Tibial nerve (tissue), 4 donors: ENCODE data around the gene ZC3H13.

Experiments used
- EP300 ChIP-seq, 2 donors: sonication (generic); formaldehyde crosslinking; IDR thresholded peaks; one replicate each; pipeline ENCODE4 v1.6.1; 2017; ENCODE audit warnings: antibody characterized with exemption in 2 of 2, mild to moderate bottlenecking in 1 of 2
- POLR2A ChIP-seq, 2 donors: fragments of 450-650 bp; IDR thresholded peaks; one replicate each; pipeline ENCODE4 v1.6.1; 2017; ENCODE audit warnings: antibody characterized with exemption in 2 of 2, mild to moderate bottlenecking in 2 of 2, moderate library complexity in 2 of 2
- TF ChIP-seq, protein P1 (sequence below), 5 experiments: fragments of 200-600 bp in 3 of 5; fragments of 450-650 bp in 2 of 5; sonication (generic) in 3 of 5; IDR thresholded peaks; one replicate each; pipeline ENCODE4 v1.5.1; 2016 to 2019; ENCODE audit warnings: antibody characterized with exemption in 5 of 5, mild to moderate bottlenecking in 3 of 5, moderate library complexity in 2 of 5

DNA sequence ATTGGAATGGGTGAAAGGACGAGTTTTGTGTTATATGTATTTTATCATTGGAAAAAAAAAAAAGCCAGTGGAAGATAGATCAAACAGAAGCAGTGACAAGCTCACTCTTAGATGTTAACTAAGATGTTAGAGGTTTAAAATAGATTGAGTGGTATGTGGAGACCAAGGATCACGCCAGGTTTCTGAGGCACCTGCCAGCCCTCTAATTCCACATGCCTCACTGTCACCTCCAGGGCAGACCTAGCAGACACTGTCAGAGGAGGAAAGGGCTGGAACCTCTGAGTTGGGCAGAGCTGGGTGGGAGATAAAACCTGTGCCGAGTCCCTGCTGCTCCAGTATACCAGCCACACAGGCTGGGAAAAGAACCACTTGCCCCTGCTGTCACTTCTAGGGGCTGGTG, 143.5 kb downstream of the ZC3H13 start:
- TF ChIP-seq, protein P1, sequence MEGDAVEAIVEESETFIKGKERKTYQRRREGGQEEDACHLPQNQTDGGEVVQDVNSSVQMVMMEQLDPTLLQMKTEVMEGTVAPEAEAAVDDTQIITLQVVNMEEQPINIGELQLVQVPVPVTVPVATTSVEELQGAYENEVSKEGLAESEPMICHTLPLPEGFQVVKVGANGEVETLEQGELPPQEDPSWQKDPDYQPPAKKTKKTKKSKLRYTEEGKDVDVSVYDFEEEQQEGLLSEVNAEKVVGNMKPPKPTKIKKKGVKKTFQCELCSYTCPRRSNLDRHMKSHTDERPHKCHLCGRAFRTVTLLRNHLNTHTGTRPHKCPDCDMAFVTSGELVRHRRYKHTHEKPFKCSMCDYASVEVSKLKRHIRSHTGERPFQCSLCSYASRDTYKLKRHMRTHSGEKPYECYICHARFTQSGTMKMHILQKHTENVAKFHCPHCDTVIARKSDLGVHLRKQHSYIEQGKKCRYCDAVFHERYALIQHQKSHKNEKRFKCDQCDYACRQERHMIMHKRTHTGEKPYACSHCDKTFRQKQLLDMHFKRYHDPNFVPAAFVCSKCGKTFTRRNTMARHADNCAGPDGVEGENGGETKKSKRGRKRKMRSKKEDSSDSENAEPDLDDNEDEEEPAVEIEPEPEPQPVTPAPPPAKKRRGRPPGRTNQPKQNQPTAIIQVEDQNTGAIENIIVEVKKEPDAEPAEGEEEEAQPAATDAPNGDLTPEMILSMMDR (IDR thresholded peaks at IDR 0.05) = no peak
- TF ChIP-seq EP300 (IDR thresholded peaks at IDR 0.05) (no peak), POLR2A (IDR thresholded peaks at IDR 0.05) (no peak)
